Gastrocnemius medialis (tissue), 4 donors: Measurements from ENCODE around the gene MCF2L2. TPM values are rescaled to one million over a fixed set of nuclear protein-coding genes. Genes with fewer than 3 reads are reported as not detected.

Experiments used
- ATAC-seq, 2 donors: fragments of 150-250 bp; one replicate each; pipeline ENCODE4 v1.9.1; 2016
- DNase-seq, 2 donors: peaks; one replicate each; pipeline ENCODE4 v3.0.0-alpha.2; 2019
- H3K27ac ChIP-seq, 4 donors: fragments of 200-600 bp; sonication (generic); 1 replicate in 1 of 4; 2 replicates in 3 of 4; pipeline ENCODE4 v1.5.1; 2016 to 2018; ENCODE audit warnings: mild to moderate bottlenecking in 2 of 4, moderate library complexity in 1 of 4
- H3K27me3 ChIP-seq, 3 donors: fragments of 200-600 bp; sonication (generic) in 2 of 3; 1 replicate in 1 of 3; 2 replicates in 2 of 3; pipeline versions ENCODE4 v1.5.1 to v1.6.0; 2016 to 2019; ENCODE audit warnings: mild to moderate bottlenecking in 1 of 3, moderate library complexity in 1 of 3
- H3K36me3 ChIP-seq, 2 donors: fragments of 200-600 bp; sonication (generic) in 1 of 2; one replicate each; pipeline ENCODE4 v1.5.1; 2017 to 2018
- H3K4me1 ChIP-seq, 2 donors: fragments of 200-600 bp; sonication (generic) in 1 of 2; one replicate each; pipeline ENCODE4 v1.5.1; 2016 to 2017; ENCODE audit warnings: mild to moderate bottlenecking in 2 of 2
- H3K4me3 ChIP-seq, 4 donors: fragments of 200-600 bp; sonication (generic) in 3 of 4; 1 replicate in 1 of 4; 2 replicates in 3 of 4; pipeline ENCODE4 v1.5.1; 2016 to 2019; ENCODE audit warnings: mild to moderate bottlenecking in 2 of 4
- H3K9me3 ChIP-seq, 3 donors: fragments of 200-600 bp; sonication (generic) in 2 of 3; 1 replicate in 1 of 3; 2 replicates in 2 of 3; pipeline ENCODE4 v1.5.1; 2016 to 2019
- POLR2A ChIP-seq, 2 donors: fragments of 450-650 bp; IDR thresholded peaks; one replicate each; pipeline ENCODE4 v1.6.1; 2017; ENCODE audit warnings: antibody characterized with exemption in 2 of 2, mild to moderate bottlenecking in 2 of 2, moderate library complexity in 2 of 2
- in situ Hi-C, 4 donors: fragments of 200-750 bp; cut with MboI; loops; one replicate each; pipeline versions ENCODE4 v1.15.0 to v1.8.0; 2017; ENCODE audit warnings: low sequenced_read_pairs in 4 of 4
- intact Hi-C: fragments of 100-400 bp; cut with DNase I; formaldehyde crosslinking; loops from one replicate; pipeline ENCODE4 v1.15.1; 2023; ENCODE audit warnings: low total_unique reads
- total RNA-seq, 4 donors: library from RNA; depleted of rRNA; stranded (reverse); fragments of >200 nt; gene quantifications; one replicate each; pipeline versions ENCODE4 v1.1.0 to v1.2.3, GENCODE V29; 2016
- TF ChIP-seq, protein P1 (sequence below), 5 experiments: fragments of 450-650 bp in 3 of 5; fragments of 200-600 bp in 2 of 5; sonication (generic) in 2 of 5; IDR thresholded peaks in 4 of 5; conservative IDR thresholded peaks in 1 of 5; 1 replicate in 4 of 5; 2 replicates in 1 of 5; pipeline ENCODE4 v1.5.1; 2016 to 2019; ENCODE audit warnings: antibody characterized with exemption in 5 of 5, mild to moderate bottlenecking in 3 of 5, moderate library complexity in 3 of 5

The MCF2L2 gene
- total RNA-seq, 4 donors from 2014 or later, result 0.27 to 0.61 (median 0.46) TPM

DNA sequence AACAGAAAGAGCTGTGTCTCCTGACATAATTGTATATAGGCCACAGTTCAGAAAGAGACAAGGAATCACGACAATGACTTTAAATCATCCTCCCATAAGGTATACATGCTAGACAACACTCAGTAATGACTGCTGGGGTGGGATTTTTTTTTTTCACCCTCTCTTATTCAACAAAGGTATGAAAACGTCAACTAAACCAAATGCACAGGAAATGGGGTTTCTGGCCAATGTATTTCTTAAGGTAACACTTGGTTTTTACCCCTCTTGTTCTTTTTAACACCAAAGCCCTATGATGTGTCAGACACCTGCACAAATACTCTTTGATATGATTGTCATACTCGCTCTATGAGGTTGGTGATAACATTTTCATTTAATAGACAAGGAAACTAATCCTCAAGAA lies 78.3 kb downstream of the MCF2L2 start:
- H3K27me3 ChIP-seq, result no peaks in the 10 kb centered on the region
- TF ChIP-seq, protein P1, sequence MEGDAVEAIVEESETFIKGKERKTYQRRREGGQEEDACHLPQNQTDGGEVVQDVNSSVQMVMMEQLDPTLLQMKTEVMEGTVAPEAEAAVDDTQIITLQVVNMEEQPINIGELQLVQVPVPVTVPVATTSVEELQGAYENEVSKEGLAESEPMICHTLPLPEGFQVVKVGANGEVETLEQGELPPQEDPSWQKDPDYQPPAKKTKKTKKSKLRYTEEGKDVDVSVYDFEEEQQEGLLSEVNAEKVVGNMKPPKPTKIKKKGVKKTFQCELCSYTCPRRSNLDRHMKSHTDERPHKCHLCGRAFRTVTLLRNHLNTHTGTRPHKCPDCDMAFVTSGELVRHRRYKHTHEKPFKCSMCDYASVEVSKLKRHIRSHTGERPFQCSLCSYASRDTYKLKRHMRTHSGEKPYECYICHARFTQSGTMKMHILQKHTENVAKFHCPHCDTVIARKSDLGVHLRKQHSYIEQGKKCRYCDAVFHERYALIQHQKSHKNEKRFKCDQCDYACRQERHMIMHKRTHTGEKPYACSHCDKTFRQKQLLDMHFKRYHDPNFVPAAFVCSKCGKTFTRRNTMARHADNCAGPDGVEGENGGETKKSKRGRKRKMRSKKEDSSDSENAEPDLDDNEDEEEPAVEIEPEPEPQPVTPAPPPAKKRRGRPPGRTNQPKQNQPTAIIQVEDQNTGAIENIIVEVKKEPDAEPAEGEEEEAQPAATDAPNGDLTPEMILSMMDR (IDR thresholded peaks at IDR 0.05 in 4 of 5, conservative IDR thresholded peaks at IDR 0.05 in 1 of 5), result no peak
- no peak for TF ChIP-seq POLR2A (IDR thresholded peaks at IDR 0.05)
- ATAC-seq (no peak), DNase-seq (no peak)
- H3K36me3 ChIP-seq, result no peaks in the 10 kb centered on the region
- intact Hi-C loops (no loop called here), in situ Hi-C loops (no loop called here)
- no peaks in the 10 kb centered on the region for H3K4me1 ChIP-seq
- H3K27ac ChIP-seq, result no peak overlapping the region
- H3K4me3 ChIP-seq, result no peak overlapping the region
- H3K9me3 ChIP-seq, result no peaks in the 10 kb centered on the region

DNA sequence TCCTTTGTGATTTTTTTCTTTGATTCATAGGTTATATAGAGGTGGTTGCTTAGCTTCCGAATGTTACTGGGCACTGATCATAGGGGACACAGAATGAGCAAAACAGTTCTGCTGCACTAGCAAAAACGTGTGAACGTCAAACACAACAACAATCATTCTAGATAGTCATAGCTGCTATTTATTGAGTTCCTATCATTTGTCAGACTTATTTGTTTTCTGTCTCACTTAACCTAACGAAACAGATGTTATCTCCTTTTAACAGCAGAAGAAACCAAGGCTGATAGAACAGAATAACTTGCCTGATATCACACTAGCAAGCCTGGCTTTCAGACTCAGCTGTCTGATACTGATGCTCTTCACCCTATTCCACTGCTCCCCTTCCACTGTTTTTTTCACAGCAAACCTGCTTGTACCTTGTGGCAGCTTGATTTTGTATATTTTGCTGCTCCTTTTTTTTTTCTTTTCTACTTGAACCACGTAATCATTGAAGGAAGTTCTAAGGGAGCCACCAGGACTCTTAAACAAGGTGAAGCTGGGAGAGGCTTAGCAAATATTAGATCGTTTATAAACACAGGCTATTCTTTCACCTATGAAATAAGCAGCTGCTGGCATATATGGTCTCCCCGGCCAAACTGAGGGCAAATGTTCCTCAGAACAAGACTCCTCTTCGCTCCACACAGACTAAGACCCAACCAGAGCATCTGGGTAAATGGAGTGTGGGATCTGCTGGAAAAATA lies 78.8 kb downstream of the MCF2L2 start:
- Histone ChIP-seq H3K4me3 (no peak overlapping the region), H3K36me3 (no peaks in the 10 kb centered on the region), H3K4me1 (no peaks in the 10 kb centered on the region), H3K27ac (no peak overlapping the region), H3K27me3 (no peaks in the 10 kb centered on the region), H3K9me3 (no peaks in the 10 kb centered on the region)
- no peak for TF ChIP-seq POLR2A (IDR thresholded peaks at IDR 0.05)
- TF ChIP-seq, protein P1 (IDR thresholded peaks at IDR 0.05 in 4 of 5, conservative IDR thresholded peaks at IDR 0.05 in 1 of 5), result no peak
- in situ Hi-C loops, result no loop called here
- ATAC-seq, result no peak
- no peak for DNase-seq
- intact Hi-C loops, result no loop called here

DNA sequence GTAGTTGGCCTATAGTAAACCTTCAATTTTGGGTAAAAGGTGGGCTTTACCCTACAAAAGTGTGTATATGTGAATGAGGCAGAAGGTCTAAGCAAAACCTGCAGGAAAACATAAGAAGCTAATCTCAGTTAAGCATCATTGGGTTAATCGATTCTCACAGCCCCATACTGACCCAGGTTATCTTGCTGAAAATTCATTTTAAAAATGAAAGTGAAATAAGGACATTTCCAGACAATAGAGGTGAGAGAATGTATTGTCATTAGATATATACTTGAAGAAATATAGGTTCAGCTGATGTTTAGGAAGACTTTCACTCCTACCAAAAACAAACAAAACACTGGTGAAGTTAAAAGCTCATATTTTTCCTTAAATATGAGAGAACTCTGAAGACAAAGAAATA lies 85.6 kb downstream of the MCF2L2 start:
- Histone ChIP-seq H3K36me3 (no peaks in the 10 kb centered on the region), H3K27me3 (no peaks in the 10 kb centered on the region), H3K4me3 (no peak overlapping the region), H3K9me3 (no peaks in the 10 kb centered on the region), H3K27ac (no peak overlapping the region), H3K4me1 (no peaks in the 10 kb centered on the region)
- ATAC-seq (no peak), DNase-seq (no peak)
- intact Hi-C loops (no loop called here), in situ Hi-C loops (no loop called here)
- TF ChIP-seq POLR2A (IDR thresholded peaks at IDR 0.05), result no peak
- TF ChIP-seq, protein P1 (IDR thresholded peaks at IDR 0.05 in 4 of 5, conservative IDR thresholded peaks at IDR 0.05 in 1 of 5), result no peak

DNA sequence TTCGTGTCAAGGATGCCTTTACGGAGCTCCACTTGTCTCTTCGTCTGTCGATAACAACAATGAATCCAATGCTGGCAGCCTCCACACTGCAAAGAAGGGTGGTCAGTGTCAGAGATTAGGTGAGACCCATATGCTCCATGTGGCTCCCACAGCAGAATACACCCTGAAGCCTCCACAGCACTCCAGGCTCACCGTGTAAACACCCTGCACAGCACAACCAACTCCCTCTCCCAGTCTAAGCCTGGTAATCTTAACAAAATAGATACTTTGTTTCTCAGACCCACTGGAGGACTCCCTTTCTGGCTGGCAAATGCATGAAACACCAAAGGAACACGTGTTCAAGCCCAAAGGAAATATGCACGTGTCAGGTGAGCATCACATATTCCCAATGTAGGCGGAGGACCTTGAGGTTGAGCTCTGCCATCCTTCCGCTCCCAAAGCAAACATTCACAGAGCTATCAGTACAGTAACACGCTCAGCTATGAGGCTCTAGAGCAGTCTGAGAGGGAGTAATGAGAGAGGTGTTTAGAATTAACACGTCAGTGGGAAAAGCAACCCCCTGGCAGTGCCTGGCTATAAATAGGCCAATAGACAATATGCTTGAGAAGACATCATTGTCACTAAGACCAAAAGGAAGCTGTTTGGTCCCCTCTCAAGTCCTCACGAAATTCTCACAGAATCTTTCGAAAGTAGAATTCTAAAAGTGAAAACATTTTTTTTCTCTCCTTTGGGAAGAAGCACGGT lies 86.7 kb downstream of the MCF2L2 start:
- TF ChIP-seq, protein P1 (IDR thresholded peaks at IDR 0.05 in 4 of 5, conservative IDR thresholded peaks at IDR 0.05 in 1 of 5), result no peak
- no peak for TF ChIP-seq POLR2A (IDR thresholded peaks at IDR 0.05)
- Histone ChIP-seq H3K9me3 (no peaks in the 10 kb centered on the region), H3K4me3 (no peak overlapping the region), H3K36me3 (no peaks in the 10 kb centered on the region), H3K27me3 (no peaks in the 10 kb centered on the region), H3K27ac (no peak overlapping the region), H3K4me1 (no peaks in the 10 kb centered on the region)
- no peak for ATAC-seq
- DNase-seq, result no peak
- intact Hi-C loops, result no loop called here
- in situ Hi-C loops, result no loop called here
